UCSD-AML1 (cell line): ENCODE data around the gene FOXP1.
A peak's percentile ranks its signal among the peaks of the same experiment; 100 is the strongest.

Experiments used
- DNase-seq: peaks from one replicate; lab custom pipeline; 2025; ENCODE audit not compliant: unreplicated experiment; lab: John Stamatoyannopoulos, UW

The FOXP1 gene

DNA sequence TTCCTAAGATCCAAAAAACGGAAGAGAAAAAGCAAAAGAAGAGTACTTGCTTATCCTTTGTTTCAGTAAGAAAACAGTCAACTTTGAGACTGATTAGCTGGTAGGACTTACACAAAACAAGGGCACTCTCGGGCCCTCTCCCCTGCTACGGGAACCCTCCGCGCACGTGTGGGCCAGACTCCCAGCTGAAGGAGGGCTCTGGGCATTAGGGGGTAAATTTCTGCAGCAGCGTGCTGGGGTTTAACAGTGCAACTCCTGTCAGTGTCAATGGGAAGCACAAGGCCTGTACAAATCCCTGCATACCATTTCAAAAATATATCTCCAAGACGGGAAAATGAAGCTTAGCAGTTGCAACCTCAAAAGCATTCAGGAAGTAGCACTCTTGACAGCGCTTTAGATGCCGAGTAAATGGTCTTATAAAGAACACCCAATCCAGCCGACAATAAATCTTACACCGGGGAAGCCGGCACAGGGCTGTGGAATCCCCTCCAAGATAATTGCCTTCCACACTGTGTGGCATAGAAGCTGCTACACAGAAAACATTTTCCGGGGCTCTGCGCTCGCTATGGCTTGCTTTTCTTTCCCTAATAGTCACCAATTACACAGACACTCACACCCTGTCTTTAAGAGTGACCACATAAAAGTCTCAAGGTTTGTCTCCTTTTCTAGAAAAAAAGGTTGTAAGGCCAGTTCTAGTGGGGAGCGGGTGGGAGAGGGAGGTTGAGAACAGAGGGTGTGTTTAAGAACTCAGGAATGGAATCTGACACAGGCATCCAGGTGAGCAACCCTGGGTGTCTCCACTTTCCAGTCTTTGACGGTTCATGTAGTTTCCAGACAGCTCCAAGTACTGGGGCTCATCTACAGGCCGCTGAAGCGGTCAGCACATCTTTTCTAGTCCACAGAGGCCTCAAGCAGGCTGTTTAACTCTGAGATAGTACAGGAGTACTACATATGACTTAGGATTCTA, 512.7 kb downstream of the FOXP1 start:
- DNase-seq = no peak

DNA sequence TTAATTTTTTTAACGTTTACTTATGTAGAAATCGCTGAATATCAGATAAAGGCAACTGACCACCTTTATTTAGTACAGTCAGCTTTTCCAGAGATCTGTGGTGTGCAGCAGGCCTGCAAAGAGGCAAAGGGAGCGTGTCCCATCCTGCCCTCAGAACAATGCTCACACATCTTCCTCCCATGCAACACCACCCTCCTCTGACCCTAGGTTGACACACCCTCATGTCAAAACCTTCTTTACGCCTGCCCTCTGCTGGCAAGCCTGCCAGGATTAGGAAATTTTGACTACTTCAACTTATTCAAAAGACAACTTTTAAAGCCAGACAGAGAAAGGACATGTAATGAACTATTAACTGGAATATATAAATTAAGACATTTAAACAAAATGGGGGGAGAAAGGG, 513.7 kb downstream of the FOXP1 start:
- peak; percentile 60 for DNase-seq

DNA sequence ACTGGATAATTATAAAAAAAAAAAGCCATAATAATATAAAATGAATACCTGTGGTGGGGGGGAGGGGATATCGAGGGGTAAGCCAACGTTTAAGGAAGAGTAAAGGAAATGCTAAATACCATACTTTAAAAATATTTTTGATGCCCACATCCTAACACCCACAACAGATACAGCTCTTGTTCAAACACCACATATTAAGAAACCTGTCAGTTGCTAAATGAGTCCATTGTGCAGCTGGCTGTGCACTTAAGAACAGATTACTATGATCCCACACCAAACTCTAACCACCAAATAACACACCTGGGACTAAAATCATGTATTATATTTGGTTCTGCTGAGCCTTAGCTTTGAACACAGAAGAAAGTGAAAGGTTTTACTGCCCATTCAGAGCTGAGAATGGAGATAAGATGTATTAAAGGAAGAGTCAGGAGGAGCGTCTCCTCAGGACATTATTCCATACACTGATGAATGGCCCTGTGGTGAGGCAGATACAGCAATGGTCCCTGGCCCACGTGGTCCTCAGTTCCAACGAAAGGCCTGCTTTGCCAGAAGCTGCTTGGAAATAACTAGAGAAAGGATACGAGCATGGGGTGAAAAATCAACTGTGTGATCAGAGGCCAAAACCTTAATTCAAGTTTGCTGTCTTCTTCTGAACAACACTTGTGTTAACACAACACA, 515.4 kb downstream of the FOXP1 start:
- DNase-seq = no peak

DNA sequence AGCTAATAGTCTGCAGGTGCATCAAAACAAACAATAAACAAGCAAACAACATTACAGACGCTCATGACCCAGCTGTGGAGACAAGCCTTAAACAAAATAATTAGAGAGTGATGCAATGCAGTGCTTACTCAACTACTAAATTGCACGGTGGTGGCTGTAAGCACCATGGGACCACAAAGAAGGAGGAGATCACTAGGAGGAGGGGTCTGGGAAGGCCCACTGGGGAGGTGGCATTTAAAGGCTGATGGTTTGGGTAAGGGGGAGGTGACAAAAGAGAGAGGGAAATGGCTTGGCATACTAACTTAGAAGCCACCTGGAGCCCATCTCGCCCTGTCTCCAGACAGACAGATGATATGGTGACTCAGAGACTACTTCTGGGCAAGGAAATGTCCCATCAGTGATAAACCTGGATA, 516.7 kb downstream of the FOXP1 start:
- peak; percentile 37 for DNase-seq

DNA sequence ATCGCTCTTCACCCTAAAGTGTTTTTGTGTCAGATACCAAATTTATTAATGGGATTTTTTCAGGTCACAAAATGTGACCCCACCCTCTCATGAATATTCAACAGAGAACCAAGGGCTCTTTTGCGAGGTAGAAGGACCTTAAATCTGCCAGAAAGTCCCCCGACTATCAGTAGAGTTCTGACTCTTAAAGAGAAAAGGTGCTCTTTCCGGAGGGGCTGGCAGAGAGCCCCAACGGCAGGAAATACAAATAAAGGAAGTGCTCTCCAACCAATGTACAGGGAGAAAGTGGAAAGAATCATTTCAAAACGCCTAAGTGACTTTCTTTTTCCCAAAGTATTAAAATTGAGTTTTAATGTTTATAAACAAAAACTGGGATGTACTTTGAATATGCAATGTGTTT, 517.2 kb downstream of the FOXP1 start:
- peak; percentile 30 for DNase-seq

DNA sequence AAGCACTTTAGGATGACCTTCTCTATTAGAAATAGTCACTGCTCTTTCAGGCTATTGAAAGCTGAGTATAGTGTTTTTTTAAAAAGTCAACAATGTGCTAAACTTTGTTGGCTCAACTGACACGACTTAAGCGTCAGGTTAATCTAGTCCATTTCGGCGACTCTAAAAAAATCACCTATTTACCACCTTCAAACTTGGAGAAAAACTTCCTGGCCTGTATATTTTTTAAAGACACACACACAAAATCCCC, 517.8 kb downstream of the FOXP1 start:
- DNase-seq = no peak

DNA sequence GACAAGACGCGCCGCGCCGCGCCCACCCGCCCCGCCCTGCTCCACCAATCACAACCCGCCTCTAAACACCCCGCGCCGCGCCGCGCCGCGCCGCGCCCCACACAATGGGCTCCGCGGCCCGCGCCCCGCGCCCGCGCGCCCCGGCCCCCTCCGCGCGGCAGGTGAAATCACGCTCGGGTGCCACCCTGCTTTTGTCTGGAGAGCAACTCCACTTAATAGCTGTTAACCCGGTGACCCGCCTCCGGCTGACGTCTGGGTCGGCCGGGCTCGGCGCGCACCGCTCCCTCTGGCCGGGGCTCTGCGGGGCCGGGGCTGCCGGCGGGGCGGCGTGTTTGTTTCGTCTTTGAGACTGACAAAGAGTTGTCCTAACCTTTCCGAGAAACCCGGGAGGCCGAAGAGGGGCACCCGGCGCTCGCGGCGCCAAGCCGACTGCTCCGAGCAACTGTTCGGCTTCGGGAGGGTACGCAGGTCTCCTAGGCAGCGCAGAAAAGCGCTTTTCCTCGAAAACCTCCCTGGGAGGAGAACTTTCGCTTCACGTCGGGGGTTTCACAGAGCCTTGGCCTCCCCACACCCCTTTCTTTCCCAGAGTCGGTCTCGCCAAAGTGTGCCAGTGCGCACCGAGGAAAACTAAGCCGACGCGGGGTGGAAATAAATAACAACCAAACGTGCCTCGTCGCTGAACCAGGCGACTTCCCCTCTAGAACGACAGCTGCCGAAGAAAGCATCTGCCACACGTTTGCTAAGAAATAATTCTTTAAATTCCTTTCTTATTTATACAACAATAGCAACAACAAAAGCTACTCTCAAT, 518.4 kb downstream of the FOXP1 start:
- peak; percentile 68 for DNase-seq

DNA sequence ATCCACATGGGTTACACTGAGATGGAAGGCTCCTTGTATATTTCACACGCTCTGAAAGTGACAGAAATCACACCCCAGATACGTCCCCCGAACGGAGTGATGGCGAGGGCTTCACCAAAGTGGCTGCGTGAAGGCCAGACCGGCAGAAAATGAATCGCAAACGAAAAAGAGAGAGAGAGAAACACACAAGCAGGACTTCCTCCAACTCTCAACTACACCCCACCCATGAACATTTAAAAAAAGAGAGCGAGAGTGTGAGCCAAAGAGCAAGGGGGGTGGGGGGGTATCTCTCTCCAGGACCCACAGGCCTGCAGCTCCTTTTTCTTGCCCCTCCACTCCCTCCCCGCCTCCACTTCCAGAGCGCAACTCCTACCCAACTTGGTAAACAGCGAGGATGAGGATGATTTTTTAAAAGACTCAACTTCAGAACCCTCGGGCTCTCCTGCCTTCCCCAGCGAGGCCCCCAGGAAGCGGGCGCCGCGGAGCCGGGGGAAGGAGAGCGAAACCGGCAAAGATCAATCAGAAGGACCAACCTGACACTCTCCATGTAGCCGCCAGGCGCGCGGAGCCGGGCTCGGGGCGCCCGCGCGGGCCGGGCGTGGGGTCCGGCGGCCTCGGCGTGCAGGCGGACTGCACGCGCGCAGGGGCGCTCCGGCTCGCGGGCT, 519.1 kb downstream of the FOXP1 start:
- DNase-seq = peak; percentile 68

DNA sequence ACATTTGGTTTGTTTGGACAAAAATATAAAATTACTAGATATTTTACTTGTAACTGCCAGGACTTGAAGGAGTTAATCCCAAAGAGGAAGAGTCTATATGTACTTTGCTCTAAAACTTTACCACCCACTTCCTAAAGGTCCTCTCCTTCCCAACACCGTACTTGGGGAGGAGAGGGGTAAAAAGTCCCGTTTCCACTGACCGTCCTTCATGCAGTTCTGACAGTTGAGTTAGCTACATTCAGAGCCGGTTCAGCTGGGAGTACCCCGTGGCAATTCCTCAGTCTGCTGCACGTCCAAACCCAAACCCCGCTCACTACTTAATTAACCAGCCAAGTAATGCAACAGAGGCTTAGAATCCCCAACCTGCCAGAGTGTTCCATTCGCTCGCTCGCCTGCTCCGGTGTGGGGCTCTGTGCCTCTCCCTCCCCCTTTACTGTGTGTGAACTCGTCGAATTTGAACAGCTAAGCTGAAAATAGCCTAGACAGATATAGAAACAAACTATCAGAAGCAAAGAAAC, 519.7 kb downstream of the FOXP1 start:
- peak; percentile 43 for DNase-seq

DNA sequence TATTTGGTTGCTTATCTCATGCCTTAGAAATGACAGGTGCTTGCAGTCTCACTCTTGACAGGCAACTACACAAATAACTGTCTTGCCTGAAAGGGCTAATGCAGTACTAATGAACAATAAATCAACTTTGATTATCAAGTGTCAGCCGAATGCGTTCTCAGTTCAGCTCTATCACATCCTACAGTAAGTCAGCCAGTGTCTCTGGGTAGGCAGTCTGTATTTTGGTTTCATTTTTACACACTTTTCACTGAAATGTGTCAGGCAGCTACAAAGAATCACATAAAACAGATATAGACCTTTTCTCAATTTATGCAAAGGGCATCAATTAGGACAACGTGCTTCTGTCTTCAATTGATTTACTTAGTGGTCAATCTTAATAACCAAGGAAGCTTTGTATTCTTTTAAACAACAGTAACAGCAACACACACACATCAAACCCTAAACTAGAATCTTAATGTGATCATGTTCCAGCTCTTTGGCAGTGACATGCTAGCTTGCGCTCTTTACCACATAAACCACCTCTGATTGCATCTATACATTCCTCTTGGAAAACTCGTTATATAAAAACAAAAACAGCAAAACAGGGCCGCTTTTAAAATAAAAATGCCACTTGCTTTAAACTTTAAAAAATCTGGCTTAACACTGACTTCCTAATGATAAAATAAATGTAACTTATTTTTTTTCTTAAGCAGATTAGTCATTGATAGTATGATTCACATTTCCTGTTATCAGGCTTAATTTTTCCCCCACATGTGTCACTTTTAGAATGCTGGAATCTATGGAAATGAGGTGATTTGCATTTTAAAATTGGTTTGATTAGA, 520.4 kb downstream of the FOXP1 start:
- DNase-seq = no peak

DNA sequence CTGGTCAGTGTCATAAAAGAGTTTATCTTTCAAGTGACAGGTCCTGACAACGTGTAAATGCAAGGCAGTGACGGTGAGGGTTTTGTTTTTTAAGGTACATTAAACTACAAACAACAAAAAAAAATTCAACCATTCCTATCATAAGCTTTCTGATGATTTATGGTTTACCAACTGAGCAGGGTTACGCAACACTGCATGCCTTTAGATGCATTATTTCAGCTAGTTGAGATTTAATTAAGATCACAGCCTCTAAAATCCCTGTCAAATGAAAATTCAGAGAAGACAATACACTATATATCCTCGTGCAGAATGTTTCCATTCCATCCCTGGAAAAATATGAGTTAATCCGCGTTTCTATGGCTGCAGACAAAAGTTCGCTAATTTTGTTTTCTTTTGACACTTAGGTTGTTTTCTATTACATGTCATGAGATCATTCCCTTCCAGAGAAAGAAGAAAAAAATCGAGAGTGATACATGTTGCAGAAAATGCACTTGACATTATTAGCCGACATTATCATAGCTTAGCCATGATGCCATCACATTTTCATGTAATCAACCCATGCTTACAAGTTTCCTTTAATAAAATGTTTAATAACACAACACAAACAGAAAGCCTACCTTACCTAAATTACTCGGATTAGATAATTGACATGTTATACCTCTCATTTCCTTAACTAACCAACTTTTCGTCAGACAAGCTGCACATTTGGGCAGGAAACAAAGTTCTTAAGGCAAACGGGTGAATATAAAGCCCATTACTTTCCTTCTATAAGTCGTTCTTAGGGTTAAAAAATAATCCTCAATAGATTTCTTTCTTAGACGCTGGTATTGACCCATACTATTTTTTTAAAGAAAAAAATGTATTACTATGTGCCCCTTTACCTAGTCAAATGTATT, 521.2 kb downstream of the FOXP1 start:
- DNase-seq = no peak

DNA sequence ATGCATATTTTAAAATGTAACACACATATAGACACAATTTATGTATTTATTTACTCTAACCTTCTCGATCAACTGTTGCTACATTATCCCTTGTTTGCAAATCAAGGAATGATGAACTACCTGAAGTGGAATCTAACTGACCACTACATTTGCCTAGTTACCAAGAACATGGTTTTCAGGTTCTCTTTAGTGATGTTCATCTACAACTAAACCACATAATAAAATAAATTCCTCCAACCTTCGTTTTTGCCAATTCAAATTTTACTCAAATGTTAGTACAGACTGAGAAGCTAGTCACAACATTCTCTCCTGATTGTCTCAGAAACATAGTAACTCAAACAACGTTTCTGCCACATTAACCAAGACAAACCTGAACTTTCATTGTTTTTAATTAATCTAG, 521.9 kb downstream of the FOXP1 start:
- DNase-seq = no peak

DNA sequence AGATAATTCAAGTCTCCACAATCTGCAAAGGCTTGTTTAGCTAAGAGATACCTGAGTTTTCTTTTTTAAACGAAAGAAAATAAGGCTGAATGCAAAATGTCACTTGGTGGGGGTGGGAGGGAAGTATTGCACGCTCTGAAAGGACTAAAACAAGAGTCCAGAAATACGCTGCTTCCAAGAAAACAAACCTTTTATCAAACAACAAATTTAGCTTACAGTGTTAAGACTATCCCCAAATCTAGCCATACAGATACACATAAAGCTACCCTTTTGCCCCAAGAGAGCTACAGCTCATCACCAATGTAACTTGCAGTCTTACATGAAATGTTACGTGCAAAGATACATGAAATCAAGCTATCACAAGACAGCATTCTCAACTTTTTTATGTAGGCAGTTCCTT, 522.5 kb downstream of the FOXP1 start:
- no peak for DNase-seq

DNA sequence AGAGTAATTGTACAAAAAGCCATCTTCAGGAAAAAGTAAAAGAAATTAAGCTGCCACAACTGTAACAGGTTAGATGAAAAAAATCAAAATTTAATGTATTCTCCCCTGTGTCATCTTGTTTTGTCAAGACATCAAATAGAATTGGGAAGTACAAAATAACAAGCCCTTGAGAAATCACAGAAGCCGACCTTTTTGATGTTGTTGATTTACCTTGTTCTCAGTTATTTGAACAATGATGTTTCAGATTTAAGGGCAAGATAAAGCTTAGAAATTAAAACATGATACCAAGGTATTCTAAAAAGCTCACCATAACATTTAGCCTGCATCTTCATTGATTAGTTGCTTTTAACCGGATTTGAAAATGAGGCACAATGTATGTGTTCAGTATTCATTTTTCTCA, 523.0 kb downstream of the FOXP1 start:
- no peak for DNase-seq

DNA sequence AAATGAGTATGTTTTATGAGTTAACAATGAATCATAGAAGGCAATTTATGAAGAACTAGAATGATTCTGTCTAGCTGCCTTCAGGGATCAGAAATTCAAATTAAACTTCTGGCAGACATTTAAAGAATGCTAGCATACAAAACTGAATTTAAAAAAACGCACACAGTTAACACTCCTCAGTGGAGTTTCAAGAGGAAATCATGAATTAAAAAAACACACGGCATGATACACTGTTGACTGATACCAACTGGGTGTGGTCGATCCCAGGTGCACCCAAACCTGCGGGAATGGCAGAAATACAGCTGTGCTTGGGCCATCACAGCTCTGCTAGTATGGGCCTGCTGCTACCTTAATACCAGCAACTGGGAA, 526.0 kb downstream of the FOXP1 start:
- no peak for DNase-seq

DNA sequence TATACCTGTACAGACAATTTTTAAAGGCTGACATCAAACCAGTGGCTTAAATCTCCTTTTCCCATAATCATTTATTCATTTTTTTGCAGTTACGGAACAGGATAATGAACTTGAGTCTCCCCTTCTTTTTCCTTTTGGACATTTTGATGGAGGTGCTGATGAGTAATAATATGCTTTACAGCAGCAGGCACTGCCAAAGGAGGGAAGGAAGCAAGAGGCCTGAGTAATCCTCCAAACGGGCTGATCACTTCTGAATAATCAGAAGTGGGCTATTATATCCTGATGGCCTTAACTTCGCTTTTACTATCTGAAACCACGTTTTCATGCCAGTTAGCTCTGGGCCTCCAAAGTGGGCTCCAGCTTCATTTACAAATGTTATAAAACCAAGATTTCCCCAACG, 527.2 kb downstream of the FOXP1 start:
- no peak for DNase-seq

DNA sequence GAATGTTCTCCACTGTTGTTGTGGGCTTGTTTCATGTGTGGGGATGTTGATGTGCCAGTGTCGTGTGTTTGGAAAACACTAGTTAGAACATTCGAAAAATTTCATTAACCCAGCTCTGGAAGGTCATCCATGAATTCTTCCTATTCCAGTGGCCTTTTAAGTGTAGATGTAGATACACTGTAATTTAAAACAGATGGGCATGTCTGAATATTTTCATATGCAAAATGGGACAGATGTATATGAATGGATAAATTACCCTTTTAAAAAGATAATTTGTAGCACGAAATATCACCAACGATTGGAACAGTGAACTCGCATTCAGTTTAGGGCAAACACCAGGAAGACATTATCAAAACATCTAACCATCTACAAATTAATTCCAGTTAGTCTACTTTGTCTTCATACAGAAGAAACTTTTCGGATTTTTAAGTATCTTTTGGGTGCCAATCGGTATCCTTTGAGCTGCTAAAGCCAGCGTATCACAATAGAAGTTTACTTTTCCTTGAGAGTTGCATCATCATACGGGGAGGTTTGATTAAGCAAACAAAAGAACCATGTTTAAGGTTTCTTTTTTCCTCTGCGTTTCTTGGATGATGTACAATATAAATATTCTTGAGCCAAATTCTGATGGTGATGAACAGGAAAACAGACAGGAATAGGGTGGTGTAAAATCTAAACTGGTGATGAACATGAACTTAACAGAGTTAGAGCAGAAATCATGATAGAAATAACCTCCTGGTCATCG, 528.1 kb downstream of the FOXP1 start:
- DNase-seq = no peak

DNA sequence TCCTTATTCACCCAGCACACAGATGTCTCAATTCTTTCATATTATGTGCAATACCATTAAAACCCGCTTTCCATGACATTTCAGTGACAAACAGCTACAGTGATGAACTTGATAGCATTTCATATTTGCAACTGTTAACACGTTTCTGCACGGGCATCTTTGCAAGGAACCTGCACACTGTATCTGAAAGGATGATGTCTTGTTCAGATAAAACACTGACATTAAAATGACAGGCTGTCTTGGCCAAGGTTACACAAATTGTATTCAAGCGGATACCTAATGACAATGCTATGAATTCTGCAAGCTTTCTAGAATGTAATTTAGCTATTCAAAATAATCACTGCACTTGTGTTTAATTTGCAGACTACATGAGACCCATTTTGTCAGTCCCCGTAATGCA, 529.2 kb downstream of the FOXP1 start:
- no peak for DNase-seq

DNA sequence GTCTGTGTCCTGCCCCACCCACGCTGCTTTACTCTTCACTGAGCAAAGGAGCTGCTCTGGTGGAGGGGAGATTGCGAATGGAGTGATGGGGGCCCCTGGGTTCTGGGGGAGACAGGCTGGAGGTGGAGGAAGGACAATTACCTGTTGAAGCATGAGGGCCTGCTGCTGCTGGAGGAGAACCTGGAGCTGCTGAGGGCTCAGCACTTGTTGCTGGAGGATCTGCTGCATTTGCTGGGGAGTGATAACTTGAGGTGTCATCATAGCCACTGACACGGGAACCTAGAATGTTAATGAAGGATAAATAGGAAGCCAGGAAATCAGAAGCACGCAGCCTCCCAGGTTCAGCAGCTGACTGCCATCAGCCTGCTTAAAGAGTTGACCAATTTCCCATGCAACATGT, 530.0 kb downstream of the FOXP1 start:
- DNase-seq = no peak
